AG09309 (cell line): ENCODE measurements around the gene CBLN2.

Experiments used
- DNase-seq: peaks from one replicate; pipeline ENCODE4 v3.0.0-alpha.2; 2010; ENCODE audit warnings: low read depth
- H3K4me3 ChIP-seq: 2 replicates; pipeline ENCODE4 v1.5.1; 2011; ENCODE audit warnings: mild to moderate bottlenecking, low read depth, low read length, moderate library complexity; ENCODE audit not compliant: control insufficient read depth
- TF ChIP-seq, protein P1 (sequence below): IDR thresholded peaks from 2 replicates; pipeline ENCODE4 v1.5.1; 2011; ENCODE audit warnings: mild to moderate bottlenecking, low read depth, low read length, inconsistent platforms; ENCODE audit not compliant: insufficient read depth, control insufficient read depth; ENCODE audit errors: missing control alignments

The CBLN2 gene

DNA sequence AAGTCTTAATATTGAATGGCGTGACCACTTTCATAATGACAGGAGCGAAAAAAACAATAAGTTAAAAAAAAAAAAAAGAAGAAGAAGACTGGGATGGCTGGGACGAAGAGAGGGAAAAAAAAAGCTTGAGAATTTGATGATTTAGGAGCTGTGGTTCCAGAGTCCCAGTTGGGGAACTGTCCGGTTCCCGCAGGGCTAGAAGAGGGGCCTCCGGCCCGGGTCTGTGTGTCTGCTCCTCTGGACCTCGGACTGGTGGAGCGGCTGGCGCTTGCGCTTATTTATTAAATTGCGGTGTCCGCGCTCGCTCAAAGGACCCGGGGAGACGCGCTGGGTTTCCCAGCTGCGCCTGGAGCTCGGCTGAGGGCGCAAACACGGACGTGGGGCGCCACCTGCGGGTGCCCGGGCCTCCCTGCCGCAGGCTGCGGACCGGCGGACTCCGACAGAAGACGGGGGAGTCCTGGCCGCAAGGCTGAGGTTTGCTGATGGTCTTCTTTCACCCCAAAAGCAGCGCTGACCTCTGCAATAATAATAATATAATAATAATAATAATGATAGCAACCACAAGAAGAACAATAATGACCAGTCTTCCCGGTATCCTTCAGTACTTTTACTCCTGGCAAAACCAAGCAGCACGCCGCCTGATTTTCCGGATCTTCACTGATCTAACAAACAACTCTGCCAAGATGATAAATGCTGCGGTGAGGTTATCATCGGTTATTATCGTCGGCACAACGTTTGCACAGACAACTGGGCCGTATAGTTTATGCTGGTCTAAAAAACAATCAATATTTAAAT is at the start of gene CBLN2:
TSS of gene CBLN2 (minus strand) at position 251 of the 795 bp plus-strand sequence. CDS start 2,182 bp downstream, outside the sequence.
- peak within 1 kb of the TSS; percentile 19 for H3K4me3 ChIP-seq
- no peak for DNase-seq

DNA sequence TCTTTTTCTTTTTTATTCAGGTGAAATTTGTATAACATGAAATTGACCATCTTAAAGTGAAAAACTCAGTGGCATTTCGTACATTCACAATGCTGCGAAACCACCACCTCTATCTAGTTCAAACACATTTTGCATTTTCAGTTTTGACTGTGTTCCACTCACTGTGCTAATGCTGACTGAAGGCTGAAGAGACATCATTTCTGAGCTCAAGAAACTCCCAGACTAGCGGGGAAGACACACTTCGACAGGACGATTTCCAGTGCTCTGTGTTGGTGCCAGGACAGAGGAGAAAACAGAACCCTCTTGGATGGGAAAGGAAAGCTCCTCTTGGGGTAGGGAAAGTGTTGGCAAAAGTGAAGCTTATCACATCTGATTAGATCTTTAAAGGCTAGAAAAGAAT is 44.2 kb upstream of the CBLN2 start:
- no peak overlapping the region for H3K4me3 ChIP-seq
- no peak for DNase-seq
- TF ChIP-seq, protein P1, sequence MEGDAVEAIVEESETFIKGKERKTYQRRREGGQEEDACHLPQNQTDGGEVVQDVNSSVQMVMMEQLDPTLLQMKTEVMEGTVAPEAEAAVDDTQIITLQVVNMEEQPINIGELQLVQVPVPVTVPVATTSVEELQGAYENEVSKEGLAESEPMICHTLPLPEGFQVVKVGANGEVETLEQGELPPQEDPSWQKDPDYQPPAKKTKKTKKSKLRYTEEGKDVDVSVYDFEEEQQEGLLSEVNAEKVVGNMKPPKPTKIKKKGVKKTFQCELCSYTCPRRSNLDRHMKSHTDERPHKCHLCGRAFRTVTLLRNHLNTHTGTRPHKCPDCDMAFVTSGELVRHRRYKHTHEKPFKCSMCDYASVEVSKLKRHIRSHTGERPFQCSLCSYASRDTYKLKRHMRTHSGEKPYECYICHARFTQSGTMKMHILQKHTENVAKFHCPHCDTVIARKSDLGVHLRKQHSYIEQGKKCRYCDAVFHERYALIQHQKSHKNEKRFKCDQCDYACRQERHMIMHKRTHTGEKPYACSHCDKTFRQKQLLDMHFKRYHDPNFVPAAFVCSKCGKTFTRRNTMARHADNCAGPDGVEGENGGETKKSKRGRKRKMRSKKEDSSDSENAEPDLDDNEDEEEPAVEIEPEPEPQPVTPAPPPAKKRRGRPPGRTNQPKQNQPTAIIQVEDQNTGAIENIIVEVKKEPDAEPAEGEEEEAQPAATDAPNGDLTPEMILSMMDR, result no peak

More for the DNA sequence above, at the start of gene CBLN2:
- TF ChIP-seq, protein P1, result peak; percentile 79

DNA sequence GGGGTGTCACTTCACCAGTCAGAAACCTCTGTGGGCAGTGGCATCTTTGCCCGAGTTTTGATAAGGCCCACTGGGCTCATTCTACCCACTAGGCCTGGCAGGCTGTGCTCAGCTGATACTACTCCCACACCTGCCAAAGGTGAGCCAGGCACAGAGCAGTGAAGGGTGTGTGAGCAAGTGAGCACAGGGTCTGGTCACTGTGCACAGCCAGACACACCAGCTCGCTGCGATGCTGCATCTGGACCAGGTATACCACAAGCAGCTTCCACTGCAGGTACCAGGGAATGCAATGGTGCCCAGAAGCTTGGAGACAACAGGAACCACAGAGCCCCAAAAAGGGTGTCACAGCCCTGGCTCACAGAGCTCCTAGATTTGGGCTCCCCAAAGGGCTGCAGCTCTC is 40.6 kb upstream of the CBLN2 start:
- H3K4me3 ChIP-seq, result no peak overlapping the region
- no peak for DNase-seq
- TF ChIP-seq, protein P1, result no peak

DNA sequence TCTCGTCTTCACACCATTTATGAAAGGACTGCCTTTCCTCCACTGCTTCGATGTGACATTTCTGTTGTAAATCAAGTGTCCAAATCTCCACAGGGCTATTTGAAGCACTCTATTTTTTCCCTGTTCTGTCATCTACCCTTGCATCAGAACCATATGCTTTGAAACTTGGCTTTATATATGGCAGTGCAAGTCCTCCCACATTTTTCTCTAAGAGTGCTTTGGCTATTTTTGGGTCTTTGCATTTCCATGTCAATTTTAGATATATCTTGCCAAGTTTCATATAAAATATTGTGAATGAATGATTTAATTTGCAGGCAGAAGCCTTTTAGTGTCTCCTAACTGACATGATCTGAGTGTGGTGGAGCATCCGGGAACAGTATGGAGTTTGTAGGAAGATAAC is 37.8 kb upstream of the CBLN2 start:
- no peak for DNase-seq
- TF ChIP-seq, protein P1, result no peak

DNA sequence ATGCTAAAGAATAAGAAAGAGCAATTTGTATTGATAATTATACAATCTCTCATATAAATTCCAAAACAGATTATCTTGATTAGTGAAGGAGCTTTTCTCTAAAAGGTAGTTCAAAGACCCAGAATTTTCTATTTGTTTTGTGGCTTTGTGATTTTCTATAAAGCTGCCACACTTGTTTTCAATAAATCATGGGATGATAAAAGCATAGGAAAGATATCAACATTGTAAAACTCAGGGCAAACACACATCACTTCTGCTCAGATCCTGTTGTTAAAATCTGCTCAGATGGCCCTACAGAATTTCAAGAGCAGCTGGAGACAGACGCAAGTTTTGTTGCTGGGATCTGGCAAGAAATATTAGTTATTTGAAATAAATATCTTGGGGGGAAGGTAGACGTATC is 28.8 kb upstream of the CBLN2 start:
- no peak overlapping the region for H3K4me3 ChIP-seq
- DNase-seq, result no peak
- TF ChIP-seq, protein P1, result no peak

More for the DNA sequence above, 37.8 kb upstream of the CBLN2 start:
- no peak overlapping the region for H3K4me3 ChIP-seq

DNA sequence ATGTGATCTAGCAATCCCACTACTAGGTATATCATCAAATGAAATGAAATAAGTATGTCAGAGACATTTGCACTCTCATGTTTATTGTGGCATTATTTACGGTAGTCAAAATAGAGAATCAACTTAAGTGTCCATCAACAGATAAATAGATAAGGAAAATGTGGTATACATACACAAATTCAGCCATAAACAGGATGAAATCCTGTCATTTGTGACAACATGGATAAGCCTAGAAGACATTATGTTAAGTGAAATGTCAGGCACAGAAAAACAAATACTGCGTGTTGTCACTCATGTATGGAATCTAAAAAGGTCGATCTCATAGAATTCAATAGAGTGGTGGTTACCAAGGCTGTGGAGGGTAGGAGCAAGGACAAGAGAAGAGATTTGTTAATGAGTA is 22.1 kb upstream of the CBLN2 start:
- DNase-seq, result no peak
- TF ChIP-seq, protein P1, result no peak
- no peak overlapping the region for H3K4me3 ChIP-seq

DNA sequence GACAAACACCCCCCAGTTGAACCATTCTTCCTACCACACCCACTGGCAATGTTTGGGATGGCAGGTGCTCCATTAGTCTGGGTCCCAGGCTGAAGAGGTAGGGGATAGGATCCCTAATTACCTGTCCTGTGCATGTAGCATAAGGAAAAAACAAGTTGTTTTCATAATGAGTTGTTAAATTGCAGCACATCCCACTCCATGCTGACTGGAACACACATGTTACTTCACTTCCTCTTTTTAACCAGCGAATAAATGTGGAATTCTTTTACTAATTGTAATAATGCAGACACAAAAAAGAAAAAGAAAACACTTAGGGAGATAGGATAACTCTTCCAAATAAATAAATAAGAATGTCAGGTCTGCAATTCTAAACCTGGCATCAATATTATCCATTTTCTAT is 11.8 kb upstream of the CBLN2 start:
- TF ChIP-seq, protein P1, result no peak
- no peak overlapping the region for H3K4me3 ChIP-seq
- no peak for DNase-seq
